ENCODE measurements around the gene CNTNAP2. TPM values are rescaled to one million over a fixed set of nuclear protein-coding genes. Genes with fewer than 3 reads are reported as not detected.

The CNTNAP2 gene
- total RNA-seq, 1 experiment from 2014 or later = 42.5 TPM

GRCh38 chr7:147896121-147896520 lies 1779.5 kb downstream of the CNTNAP2 start:
- H3K4me1 ChIP-seq = no peaks in the 10 kb centered on the region
- no peak for DNase-seq
- no peak for TF ChIP-seq CTCF (IDR thresholded peaks at IDR 0.05; ENCODE audit: insufficient read depth in 1 of 2, low read depth in 1 of 2, low read length in 1 of 2, severe bottlenecking in 1 of 2, unreplicated experiment in 1 of 2)
- ChIA-PET POLR2A (no interaction called here), CTCF (no interaction called here)
- Mint-ChIP-seq H3K36me3 (ENCODE audit: insufficient read depth, unreplicated experiment) (no peaks in the 10 kb centered on the region), H3K4me1 (ENCODE audit: low read depth, unreplicated experiment) (no peaks in the 10 kb centered on the region), H3K27ac (ENCODE audit: unreplicated experiment) (no peak overlapping the region), H3K27me3 (ENCODE audit: insufficient read depth, unreplicated experiment) (peaks cover 13% of the 10 kb centered on the region), H3K9me3 (ENCODE audit: unreplicated experiment) (no peaks in the 10 kb centered on the region), H3K4me3 (ENCODE audit: unreplicated experiment) (no peak overlapping the region)
- H3K9me3 ChIP-seq = no peaks in the 10 kb centered on the region
- H3K4me3 ChIP-seq (ENCODE audit: low read depth, low read length) = no peak overlapping the region
- H3K27me3 ChIP-seq (replicated peaks; ENCODE audit: control insufficient read depth, insufficient read depth, low read length) = no peaks in the 10 kb centered on the region
- intact Hi-C loops (cut with micrococcal nuclease; ENCODE audit: unreplicated experiment) = no loop called here
- H3K36me3 ChIP-seq (ENCODE audit: control insufficient read depth, insufficient read depth, low read length) = no peaks in the 10 kb centered on the region
- BruUV-seq (replicated peaks) = no TSS peak

GRCh38 chr7:147903536-147904218 lies 1787.1 kb downstream of the CNTNAP2 start:
- H3K4me1 ChIP-seq = no peaks in the 10 kb centered on the region
- no peak overlapping the region for H3K4me3 Mint-ChIP-seq (ENCODE audit: unreplicated experiment)
- POLR2A ChIA-PET = no interaction called here

GRCh38 chr7:147904219-147904576 lies 1787.6 kb downstream of the CNTNAP2 start:
- no TSS peak for BruUV-seq (replicated peaks)
- Histone ChIP-seq H3K4me1 (no peaks in the 10 kb centered on the region), H3K36me3 (ENCODE audit: control insufficient read depth, insufficient read depth, low read length) (no peaks in the 10 kb centered on the region), H3K4me3 (ENCODE audit: low read depth, low read length) (no peak overlapping the region), H3K9me3 (no peaks in the 10 kb centered on the region), H3K27me3 (replicated peaks; ENCODE audit: control insufficient read depth, insufficient read depth, low read length) (no peaks in the 10 kb centered on the region)
- Mint-ChIP-seq H3K27me3 (ENCODE audit: insufficient read depth, unreplicated experiment) (peaks cover 9% of the 10 kb centered on the region), H3K4me1 (ENCODE audit: low read depth, unreplicated experiment) (no peaks in the 10 kb centered on the region), H3K27ac (ENCODE audit: unreplicated experiment) (no peak overlapping the region), H3K4me3 (ENCODE audit: unreplicated experiment) (no peak overlapping the region), H3K36me3 (ENCODE audit: insufficient read depth, unreplicated experiment) (no peaks in the 10 kb centered on the region), H3K9me3 (ENCODE audit: unreplicated experiment) (no peaks in the 10 kb centered on the region)
- intact Hi-C loops (cut with micrococcal nuclease; ENCODE audit: unreplicated experiment) = no loop called here
- ChIA-PET POLR2A (no interaction called here), CTCF (no interaction called here)
- no peak for DNase-seq
- TF ChIP-seq CTCF (IDR thresholded peaks at IDR 0.05; ENCODE audit: insufficient read depth in 1 of 2, low read depth in 1 of 2, low read length in 1 of 2, severe bottlenecking in 1 of 2, unreplicated experiment in 1 of 2) = no peak

More at GRCh38 chr7:147903536-147904218, 1787.1 kb downstream of the CNTNAP2 start:
- H3K36me3 Mint-ChIP-seq (ENCODE audit: insufficient read depth, unreplicated experiment) = no peaks in the 10 kb centered on the region
- H3K27ac Mint-ChIP-seq (ENCODE audit: unreplicated experiment) = no peak overlapping the region
- Histone ChIP-seq H3K27me3 (replicated peaks; ENCODE audit: control insufficient read depth, insufficient read depth, low read length) (no peaks in the 10 kb centered on the region), H3K4me3 (ENCODE audit: low read depth, low read length) (no peak overlapping the region), H3K9me3 (no peaks in the 10 kb centered on the region), H3K36me3 (ENCODE audit: control insufficient read depth, insufficient read depth, low read length) (no peaks in the 10 kb centered on the region)
- no peak for TF ChIP-seq CTCF (IDR thresholded peaks at IDR 0.05; ENCODE audit: insufficient read depth in 1 of 2, low read depth in 1 of 2, low read length in 1 of 2, severe bottlenecking in 1 of 2, unreplicated experiment in 1 of 2)
- no peaks in the 10 kb centered on the region for H3K9me3 Mint-ChIP-seq (ENCODE audit: unreplicated experiment)
- intact Hi-C loops (cut with micrococcal nuclease; ENCODE audit: unreplicated experiment) = no loop called here
- H3K27me3 Mint-ChIP-seq (ENCODE audit: insufficient read depth, unreplicated experiment) = peaks cover 9% of the 10 kb centered on the region
- no TSS peak for BruUV-seq (replicated peaks)
- CTCF ChIA-PET = no interaction called here
- no peak for DNase-seq
- H3K4me1 Mint-ChIP-seq (ENCODE audit: low read depth, unreplicated experiment) = no peaks in the 10 kb centered on the region

All from Caco-2 (cell line).